ENCODE data around the gene SYNJ2BP. TPM values are rescaled to one million over a fixed set of nuclear protein-coding genes. Genes with fewer than 3 reads are reported as not detected.

The SYNJ2BP gene
- total RNA-seq, 3 donors from 2014 or later (not counting 1 experiment from before 2014, with no cell fraction given): 9.1 to 16.6 (median 12.4) TPM

GRCh38 chr14:70394674-70395306, 22.1 kb downstream of the SYNJ2BP start:
- H3K9me3 ChIP-seq (ENCODE audit: control insufficient read depth, insufficient read depth, low read length): no peaks in the 10 kb centered on the region
- no peak overlapping the region for H3K4me3 ChIP-seq (ENCODE audit: low read length)
- Mint-ChIP-seq H3K27ac (no peak overlapping the region), H3K4me1 (peaks cover 23 to 35% of the 10 kb centered on the region in 2 donors), H3K27me3 (ENCODE audit: low read depth in 2 of 2) (no peaks in the 10 kb centered on the region), H3K36me3 (no peaks in the 10 kb centered on the region), H3K9me3 (no peaks in the 10 kb centered on the region), H3K4me3 (no peak overlapping the region)
- intact Hi-C loops (cut with micrococcal nuclease): no loop called here
- no peaks in the 10 kb centered on the region for H3K4me1 ChIP-seq (ENCODE audit: control insufficient read depth, insufficient read depth, low read length)
- DNase-seq (no peak), ATAC-seq (no peak)
- peaks cover 4% of the 10 kb centered on the region for H3K36me3 ChIP-seq (ENCODE audit: control insufficient read depth, insufficient read depth, low read length)
- TF ChIP-seq CTCF (IDR thresholded peaks at IDR 0.05): no peak
- H3K27ac ChIP-seq (ENCODE audit: low read length): no peak overlapping the region
- H3K27me3 ChIP-seq (ENCODE audit: control insufficient read depth, insufficient read depth, low read length): no peaks in the 10 kb centered on the region

GRCh38 chr14:70392676-70393075, 24.2 kb downstream of the SYNJ2BP start:
- Mint-ChIP-seq H3K36me3 (peaks cover 4% of the 10 kb centered on the region), H3K9me3 (no peaks in the 10 kb centered on the region), H3K4me3 (no peak overlapping the region), H3K27ac (no peak overlapping the region), H3K27me3 (ENCODE audit: low read depth in 2 of 2) (no peaks in the 10 kb centered on the region), H3K4me1 (peaks cover 23 to 35% of the 10 kb centered on the region in 2 donors)
- DNase-seq: no peak
- no peak for TF ChIP-seq CTCF (IDR thresholded peaks at IDR 0.05)
- intact Hi-C loops (cut with micrococcal nuclease): no loop called here
- H3K27ac ChIP-seq (ENCODE audit: low read length): no peak overlapping the region
- no peaks in the 10 kb centered on the region for H3K9me3 ChIP-seq (ENCODE audit: control insufficient read depth, insufficient read depth, low read length)
- H3K36me3 ChIP-seq (ENCODE audit: control insufficient read depth, insufficient read depth, low read length): peaks cover 2% of the 10 kb centered on the region
- H3K4me3 ChIP-seq (ENCODE audit: low read length): no peak overlapping the region
- no peaks in the 10 kb centered on the region for H3K27me3 ChIP-seq (ENCODE audit: control insufficient read depth, insufficient read depth, low read length)
- ATAC-seq: no peak
- H3K4me1 ChIP-seq (ENCODE audit: control insufficient read depth, insufficient read depth, low read length): no peaks in the 10 kb centered on the region
- WGBS (ENCODE audit: insufficient coverage): 55% methylated on average over 3 of the region's 3 CpGs

GRCh38 chr14:70391493-70392391, 25.1 kb downstream of the SYNJ2BP start:
- 88% methylated on average over 4 of the region's 6 CpGs for WGBS (ENCODE audit: insufficient coverage)
- Histone ChIP-seq H3K36me3 (ENCODE audit: control insufficient read depth, insufficient read depth, low read length) (peaks cover 2% of the 10 kb centered on the region), H3K4me1 (ENCODE audit: control insufficient read depth, insufficient read depth, low read length) (no peaks in the 10 kb centered on the region), H3K9me3 (ENCODE audit: control insufficient read depth, insufficient read depth, low read length) (no peaks in the 10 kb centered on the region), H3K27ac (ENCODE audit: low read length) (no peak overlapping the region), H3K4me3 (ENCODE audit: low read length) (no peak overlapping the region), H3K27me3 (ENCODE audit: control insufficient read depth, insufficient read depth, low read length) (no peaks in the 10 kb centered on the region)
- no peak overlapping the region for H3K27ac Mint-ChIP-seq
- H3K4me3 Mint-ChIP-seq: no peak overlapping the region
- no peaks in the 10 kb centered on the region for H3K9me3 Mint-ChIP-seq
- ATAC-seq (no peak), DNase-seq (no peak)
- H3K36me3 Mint-ChIP-seq: peaks cover 4% of the 10 kb centered on the region
- intact Hi-C loops (cut with micrococcal nuclease): no loop called here
- no peak for TF ChIP-seq CTCF (IDR thresholded peaks at IDR 0.05)
- H3K27me3 Mint-ChIP-seq (ENCODE audit: low read depth in 2 of 2): no peaks in the 10 kb centered on the region
- peaks cover 23 to 35% of the 10 kb centered on the region in 2 donors for H3K4me1 Mint-ChIP-seq
